ENCODE data around the gene ZNF746.

The ZNF746 gene

DNA sequence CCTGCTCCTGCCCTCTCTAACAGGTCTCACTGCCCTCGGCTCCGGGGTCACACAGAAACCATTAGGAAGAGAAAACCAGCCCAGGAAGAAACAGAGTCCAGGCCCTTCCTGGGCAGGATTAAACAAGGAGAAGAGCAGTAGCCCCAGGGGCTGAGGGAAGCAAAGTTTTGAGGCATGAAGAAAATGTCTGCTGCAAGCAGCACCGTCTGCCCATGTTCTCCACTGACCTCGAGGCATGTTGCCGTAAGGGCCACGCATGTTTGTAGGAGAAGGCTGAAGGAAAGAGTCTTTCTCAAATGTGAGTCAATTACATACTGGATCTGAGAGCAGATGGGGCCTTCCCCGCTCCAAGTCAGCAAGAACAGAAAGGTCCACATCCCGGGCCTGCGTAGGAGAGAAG lies 4.2 kb downstream of the ZNF746 start:
- TF ChIP-seq, protein P1, sequence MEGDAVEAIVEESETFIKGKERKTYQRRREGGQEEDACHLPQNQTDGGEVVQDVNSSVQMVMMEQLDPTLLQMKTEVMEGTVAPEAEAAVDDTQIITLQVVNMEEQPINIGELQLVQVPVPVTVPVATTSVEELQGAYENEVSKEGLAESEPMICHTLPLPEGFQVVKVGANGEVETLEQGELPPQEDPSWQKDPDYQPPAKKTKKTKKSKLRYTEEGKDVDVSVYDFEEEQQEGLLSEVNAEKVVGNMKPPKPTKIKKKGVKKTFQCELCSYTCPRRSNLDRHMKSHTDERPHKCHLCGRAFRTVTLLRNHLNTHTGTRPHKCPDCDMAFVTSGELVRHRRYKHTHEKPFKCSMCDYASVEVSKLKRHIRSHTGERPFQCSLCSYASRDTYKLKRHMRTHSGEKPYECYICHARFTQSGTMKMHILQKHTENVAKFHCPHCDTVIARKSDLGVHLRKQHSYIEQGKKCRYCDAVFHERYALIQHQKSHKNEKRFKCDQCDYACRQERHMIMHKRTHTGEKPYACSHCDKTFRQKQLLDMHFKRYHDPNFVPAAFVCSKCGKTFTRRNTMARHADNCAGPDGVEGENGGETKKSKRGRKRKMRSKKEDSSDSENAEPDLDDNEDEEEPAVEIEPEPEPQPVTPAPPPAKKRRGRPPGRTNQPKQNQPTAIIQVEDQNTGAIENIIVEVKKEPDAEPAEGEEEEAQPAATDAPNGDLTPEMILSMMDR (IDR thresholded peaks at IDR 0.05; ENCODE audit: insufficient read depth, low read depth, low read length, missing control alignments) = no peak
- H3K4me3 ChIP-seq (ENCODE audit: low read depth, low read length) = no peak overlapping the region
- DNase-seq (ENCODE audit: low read depth) = no peak

DNA sequence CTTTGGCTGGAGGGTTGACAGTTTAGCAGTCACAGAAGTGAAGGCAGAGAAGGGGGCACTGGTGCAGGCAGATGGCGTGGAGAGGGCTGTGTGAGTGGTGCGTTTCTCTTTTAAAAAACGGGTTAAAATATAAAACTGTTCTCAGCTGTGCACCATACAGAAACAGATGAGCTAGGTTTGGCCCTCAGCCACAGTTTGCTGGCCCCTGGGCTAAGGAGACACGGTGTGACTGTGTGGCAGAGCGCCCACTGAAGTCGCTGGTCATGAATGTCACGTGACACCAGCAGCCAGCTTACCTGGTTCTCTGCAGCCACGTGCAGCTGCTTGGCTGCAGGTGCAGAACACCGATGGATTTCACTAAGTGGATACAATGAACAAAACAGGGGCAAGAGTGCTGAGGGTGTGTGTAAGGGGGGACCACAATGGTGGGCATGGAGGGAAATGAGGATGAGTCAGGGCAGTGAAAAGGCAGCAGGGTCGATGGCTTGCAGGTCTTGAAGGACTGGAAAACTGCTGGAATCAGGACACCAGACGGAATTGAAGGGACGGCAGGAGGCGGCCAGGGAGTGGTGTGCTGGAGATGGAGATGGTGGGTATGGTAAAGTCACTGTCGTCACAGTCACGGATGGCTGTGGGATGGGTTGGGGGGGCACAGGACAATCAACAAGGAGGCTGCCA lies 7.4 kb downstream of the ZNF746 start:
- no peak overlapping the region for H3K4me3 ChIP-seq (ENCODE audit: low read depth, low read length)
- TF ChIP-seq, protein P1 (IDR thresholded peaks at IDR 0.05; ENCODE audit: insufficient read depth, low read depth, low read length, missing control alignments) = no peak
- no peak for DNase-seq (ENCODE audit: low read depth)

DNA sequence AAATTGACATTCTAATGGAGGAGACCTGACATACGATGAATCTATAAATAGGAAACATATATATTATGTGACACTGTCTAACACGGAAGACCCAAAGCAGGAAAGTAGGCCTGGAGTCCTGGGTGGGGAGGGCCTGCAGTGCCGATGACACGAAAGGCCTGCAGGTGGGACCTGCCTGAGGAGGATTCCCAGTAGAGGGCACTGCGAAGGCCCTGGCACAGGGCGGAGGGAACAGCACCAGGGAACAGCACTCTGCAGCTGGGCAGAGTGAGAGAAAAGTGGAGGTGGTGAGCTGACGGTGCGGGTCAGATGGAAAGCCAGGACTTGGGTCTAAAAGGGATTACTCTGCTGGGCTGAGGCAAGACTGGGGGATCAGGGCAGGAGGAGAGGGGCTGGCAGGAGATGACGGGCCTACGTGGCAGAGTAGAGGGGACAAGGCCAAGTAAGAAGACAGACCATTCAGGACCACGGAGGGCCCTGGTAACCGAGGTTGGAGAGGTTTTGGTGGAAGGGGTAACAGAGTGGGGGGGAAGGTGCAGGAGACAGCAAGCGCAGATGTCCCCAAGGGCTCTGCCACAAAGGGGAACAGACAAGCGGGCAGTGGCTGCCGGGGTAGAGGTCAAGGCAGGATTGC lies 8.1 kb downstream of the ZNF746 start:
- TF ChIP-seq, protein P1 (IDR thresholded peaks at IDR 0.05; ENCODE audit: insufficient read depth, low read depth, low read length, missing control alignments) = no peak
- DNase-seq (ENCODE audit: low read depth) = no peak
- H3K4me3 ChIP-seq (ENCODE audit: low read depth, low read length) = no peak overlapping the region

DNA sequence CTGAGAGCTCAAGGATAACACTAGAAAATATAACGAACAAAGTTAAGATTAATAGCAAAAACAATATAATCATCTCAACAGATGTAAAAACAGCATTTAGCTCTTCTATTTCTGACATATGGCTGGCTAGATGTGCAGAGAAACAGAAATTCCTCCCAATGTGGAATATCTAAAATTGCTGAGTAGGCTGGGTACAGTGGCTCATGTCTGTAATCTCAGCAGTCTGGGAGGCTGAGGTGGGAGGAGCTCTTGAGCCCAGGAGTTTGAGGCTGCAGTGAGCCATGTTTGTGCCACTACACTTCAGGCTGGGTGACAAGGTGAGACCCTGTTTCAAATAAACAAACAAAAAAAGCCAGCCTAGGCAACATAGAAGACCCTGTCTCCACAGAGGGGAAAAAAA lies 18.0 kb downstream of the ZNF746 start:
- DNase-seq (ENCODE audit: low read depth) = no peak
- no peak overlapping the region for H3K4me3 ChIP-seq (ENCODE audit: low read depth, low read length)
- TF ChIP-seq, protein P1 (IDR thresholded peaks at IDR 0.05; ENCODE audit: insufficient read depth, low read depth, low read length, missing control alignments) = no peak

DNA sequence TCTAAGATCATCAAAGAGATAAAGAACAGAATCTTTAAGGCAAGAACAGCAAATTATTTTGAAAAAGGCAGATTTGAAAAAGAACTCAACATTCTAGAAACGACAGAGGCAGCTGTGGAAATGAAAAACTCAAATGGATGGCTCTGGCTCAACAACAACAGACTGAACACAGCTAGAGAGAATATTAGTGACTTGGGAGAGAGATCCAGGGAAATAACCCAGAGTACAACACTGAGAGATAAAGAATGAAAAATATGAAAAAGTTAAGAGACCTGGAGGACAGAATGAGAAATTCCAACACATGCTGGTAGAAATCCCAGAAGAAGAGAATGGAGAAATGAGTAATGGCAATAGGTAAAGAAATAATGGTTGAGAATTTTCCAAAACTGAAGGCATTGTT lies 18.9 kb downstream of the ZNF746 start:
- DNase-seq (ENCODE audit: low read depth) = no peak
- TF ChIP-seq, protein P1 (IDR thresholded peaks at IDR 0.05; ENCODE audit: insufficient read depth, low read depth, low read length, missing control alignments) = no peak
- H3K4me3 ChIP-seq (ENCODE audit: low read depth, low read length) = no peak overlapping the region

DNA sequence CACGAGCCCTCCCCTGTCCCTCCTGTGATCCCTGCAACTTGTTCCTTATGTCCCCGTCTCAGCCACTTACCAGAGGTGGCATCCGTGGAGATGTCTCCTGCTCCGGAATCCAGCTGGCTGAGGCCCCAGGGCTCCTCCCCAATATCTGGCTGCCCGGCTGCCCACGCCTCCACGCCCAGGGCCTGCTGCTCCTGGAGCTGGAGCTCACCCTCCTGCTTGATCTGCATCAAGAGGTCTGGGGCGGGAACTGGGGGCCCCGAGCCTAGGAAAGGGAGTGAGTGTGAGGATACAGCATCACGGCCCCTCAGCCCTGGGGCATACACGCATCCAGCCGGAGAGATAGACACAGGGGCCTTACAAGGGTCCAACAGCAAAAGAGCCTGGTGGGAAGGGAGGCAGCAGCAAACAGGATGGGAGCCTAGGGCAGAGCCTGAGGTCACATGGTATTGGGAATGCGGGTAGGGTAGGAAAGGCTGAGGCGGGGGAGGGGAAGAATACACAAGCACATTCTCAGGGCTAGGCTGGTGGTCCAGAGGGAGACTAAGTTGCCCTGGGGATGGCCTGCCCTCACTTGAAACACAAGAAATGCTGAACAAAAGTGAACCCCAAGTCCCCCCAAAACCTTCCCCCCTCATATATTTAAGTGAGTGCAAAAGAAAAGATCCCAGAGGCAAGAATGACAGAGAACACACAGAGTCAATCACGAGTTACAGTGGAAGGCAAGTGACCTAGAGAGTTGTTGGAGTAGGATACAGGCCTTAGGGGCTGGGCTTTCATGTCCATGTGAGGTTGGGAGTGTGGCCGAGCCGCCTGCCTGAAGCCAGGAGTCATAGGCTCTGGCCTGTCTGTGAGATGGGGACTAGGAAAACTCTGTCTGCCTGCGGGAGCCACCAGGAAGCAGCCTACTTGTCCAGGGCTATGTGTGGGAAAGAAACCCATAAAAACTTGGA lies 19.8 kb downstream of the ZNF746 start:
- no peak overlapping the region for H3K4me3 ChIP-seq (ENCODE audit: low read depth, low read length)
- TF ChIP-seq, protein P1 (IDR thresholded peaks at IDR 0.05; ENCODE audit: insufficient read depth, low read depth, low read length, missing control alignments) = no peak
- no peak for DNase-seq (ENCODE audit: low read depth)
